GM21515 (cell line): ENCODE data around the gene CXXC1.
"Not testable (repeated sequence)": the region's sequence is repeated elsewhere in the genome, so short reads cannot be mapped to it uniquely, and the experiment has no call there.

Experiments
- ATAC-seq: cut with Tn5 transposase; IDR thresholded peaks from one replicate; pipeline ENCODE4 v1.9.1; 2021; ENCODE audit not compliant: unreplicated experiment

The CXXC1 gene

DNA sequence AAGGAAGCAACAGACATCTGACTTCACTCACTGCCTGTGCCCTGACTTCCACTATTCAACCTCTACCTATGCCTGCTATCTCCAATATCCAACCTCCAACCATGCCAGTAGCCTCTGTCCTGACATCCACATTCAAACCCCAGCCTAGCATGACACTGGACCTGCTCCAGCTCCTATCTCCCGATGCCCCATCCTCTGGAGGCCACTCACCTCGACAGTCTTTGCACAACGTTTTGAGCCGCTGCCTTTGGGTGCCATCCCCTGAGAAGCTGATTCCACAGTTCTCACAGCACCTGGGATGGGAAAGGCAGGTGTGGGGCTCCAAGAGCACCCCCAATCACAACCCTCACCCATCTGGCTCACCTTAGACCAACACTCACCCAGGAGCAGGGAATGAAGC is 11.0 kb downstream of the CXXC1 start:
- no peak for ATAC-seq

DNA sequence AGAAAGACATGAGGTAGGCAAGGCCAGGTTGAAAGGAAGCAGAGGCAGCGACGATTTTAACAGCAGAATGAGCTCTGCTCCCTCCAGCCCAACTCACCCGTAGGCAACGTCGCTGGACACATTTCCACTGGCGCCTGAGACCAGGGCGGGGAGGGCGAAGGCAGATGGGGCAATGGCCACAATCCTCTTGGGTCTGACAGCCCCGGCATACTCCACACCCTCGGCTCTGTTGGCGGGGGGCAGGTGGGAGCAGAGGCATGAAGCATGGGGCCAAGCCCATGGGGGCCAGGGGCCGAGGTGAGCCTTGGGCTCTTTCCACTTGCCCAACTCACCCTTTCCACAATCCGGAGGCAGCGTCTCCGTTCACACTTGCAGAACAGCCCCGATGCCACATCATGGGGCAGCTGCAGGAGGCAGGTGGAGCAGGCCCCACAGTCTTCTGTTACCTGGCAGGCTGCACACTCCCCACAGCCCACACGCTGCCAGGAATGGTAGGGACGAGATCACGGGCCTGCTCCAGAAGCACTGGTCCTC is 11.9 kb downstream of the CXXC1 start:
- ATAC-seq, result no peak

DNA sequence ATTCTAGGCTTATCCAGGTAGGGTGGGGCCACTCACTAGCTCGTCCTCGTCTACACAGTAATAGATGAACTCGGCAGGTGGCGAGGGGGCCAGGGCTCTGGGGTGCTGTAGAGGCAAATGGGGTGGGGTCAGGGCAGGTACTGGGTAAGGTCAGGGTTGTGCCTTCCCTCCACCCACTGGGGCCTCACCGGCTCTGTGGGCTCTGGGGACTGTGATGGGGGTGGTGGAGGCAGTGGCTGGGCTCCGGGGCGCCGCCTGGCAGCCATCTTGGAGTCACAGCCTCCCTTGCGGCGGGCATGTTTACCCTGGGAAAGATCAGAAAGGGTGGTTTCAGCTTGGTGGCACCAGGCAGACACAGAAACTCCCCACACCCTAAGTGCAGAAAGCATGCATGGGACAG is 12.6 kb downstream of the CXXC1 start:
- ATAC-seq, result no peak

DNA sequence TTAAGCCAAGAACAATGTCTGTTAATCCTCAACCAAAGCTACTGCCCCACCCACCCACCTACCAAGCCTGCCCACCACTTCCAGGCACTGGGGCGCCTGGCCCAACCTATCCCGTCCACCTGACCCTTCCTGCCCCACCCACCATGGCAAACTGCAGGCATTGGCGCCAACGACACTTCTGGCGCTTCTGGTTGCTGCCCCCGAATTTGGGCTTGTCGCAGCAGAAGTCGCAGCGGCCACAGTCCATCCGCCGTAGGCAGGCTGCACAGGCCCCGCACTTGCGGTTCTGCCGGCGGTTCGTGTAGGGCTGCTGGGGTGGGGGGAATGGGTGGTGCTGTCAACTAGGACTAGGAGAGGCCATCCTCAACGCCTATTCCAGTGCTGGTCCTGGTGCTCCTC is 13.4 kb downstream of the CXXC1 start:
- ATAC-seq, result no peak

DNA sequence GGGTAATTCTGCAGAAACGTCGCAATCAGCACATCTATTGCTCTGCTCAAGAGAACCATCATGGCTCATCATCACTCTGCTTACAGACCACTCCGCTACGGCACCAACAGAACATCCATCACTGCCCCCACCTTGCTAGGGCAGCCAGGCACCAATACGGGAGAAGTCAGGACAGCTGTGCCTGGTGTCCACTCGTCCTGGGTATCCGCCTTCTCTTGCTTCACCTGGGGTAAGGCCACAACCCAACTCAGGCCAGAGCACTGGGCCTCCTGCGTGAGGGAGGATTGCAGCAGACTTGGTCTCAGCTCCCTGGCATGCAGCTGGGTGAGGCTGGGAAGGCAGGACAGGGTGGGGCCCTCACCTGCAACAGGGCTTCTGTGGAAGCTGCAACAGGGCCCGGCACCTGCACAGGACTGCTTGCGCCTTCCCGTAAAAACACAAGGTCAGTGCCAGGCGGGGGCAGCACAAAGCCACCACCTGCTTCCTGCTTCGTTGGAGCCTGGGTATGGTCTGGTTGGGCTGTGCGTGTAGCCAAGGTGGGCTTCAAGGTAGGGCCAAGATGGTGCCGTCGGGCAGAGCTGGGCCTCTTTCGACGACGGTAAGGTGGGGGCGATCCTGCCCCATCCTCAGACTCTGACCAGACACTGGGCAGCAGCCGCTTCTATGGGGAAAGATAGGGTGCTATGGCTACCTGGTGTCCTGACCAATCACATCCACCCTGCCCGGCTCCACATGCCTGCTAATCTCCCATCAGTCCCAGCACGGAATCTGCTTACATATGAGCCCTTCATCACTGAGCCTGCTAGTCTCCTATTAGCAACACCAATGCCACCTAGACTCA is 14.1 kb downstream of the CXXC1 start:
- no peak for ATAC-seq

DNA sequence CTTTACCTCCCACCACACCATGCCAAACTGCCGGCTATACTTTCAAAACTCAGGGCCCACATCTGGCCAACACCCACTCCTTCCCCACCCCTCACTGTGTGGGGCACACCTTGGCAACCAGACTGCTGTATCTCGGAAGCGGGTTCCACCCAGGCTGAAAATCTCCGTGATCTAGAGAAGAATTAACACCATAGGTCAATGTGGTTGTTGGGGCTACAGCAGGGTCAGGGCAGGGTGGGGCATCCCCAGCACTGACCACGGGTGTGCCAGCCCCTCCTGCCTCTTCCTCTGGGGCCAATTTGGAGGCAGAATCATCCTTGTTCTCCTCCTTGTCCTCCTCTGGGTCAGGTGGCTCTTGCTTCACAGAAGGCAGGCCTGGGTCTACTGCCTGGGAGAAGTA is 14.9 kb downstream of the CXXC1 start:
- ATAC-seq, result no peak

DNA sequence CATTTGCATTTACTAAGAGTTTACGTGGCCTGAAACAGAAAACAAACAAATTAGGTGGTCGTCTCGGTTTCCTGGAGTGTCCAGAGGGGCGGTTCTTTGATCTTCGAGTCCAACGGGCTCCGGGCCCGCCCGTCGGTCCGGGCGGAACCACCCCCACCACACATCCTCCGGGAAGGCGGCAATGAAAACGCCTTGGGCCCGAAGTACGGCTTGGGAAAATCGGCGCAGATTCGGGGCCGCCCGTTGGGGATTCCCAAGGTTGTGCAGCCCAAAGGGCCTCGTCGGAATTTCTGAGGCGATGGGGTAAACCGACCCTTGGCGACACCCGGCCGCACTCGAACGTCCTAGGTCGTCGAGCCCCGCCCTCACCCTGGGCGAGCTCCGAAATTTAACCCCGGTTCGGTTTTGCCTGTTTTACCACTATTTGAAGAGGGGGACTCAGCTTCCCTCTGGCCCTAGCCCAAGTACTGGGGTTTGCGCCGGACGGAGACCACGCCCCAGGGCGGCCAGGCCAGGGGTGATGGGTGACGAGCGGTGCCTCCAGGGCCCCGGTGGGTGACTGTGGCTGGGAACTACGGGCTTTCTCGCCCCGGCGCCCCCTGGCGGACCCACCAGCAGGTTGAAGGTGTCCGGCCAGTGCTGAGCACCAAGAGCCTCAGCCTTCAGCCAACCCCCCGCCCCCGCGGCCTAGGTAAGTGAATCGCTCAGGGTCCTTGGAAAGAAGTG is 19.3 kb downstream of the CXXC1 start:
- ATAC-seq, result peak; percentile 74

DNA sequence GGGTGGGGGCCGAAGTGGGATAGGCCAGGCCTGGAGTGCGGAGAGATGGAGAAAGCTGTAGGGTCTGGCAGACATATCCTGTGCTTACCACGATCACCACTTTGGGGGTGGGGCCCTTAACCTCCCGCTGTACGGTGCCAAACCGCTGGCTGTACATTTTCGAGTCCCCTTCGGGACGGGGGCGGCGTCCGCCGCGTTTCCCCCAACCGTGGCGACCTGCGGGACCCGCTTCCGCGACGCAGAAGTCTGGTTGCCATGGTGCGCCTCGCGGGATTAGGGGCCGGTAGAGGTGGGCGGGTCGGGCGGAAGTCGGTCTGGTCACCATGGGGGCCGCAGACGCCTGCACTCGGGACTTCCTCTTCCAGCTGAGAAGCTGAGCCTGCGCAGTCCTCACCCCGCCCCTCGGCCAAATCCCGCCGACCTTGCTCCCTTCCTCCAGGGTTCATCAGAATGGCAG is 21.2 kb downstream of the CXXC1 start, which contains the start of gene CFAP53:
TSS of gene CFAP53 (minus strand) at position 248 of the 457 bp plus-strand sequence. CDS start at position 157, 91 bp downstream.
- ATAC-seq, result peak; percentile 75

DNA sequence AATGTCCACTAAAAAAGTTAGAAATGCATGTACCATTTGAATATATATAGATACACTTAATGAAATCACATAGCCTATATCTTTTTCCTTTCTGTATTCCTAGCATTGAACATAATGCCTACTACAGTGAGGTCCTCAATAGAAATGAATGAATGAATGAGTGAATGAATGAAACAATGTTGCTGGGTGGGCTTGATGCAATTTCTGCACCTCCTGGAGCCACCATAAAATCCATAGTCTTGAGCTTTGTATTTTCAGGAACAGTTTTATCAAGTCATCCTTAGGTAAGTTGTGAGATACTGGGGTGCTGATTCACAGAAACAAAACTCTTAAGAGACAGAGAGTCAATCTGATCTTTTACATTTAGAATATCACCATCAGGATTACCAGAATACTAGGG is 24.5 kb downstream of the CXXC1 start:
- no peak for ATAC-seq

DNA sequence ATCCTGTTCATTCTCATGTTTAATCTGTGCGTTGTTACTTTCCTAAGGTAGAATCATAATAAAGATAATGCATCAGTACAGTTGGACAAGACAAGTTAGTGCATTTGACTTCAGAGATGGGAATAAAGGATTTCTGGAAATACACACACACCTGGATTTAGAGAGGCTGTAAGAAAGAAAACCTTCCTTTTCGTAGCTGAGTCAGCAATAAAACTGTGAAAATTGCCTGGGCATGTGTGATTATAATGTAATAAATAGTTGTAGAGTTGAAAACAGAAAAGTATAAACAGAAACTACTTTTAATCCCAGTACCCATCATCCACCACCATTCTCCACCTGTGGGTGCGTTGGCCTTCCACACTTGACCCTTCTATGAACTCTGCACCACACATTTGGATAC is 36.6 kb downstream of the CXXC1 start:
- ATAC-seq, result no peak

DNA sequence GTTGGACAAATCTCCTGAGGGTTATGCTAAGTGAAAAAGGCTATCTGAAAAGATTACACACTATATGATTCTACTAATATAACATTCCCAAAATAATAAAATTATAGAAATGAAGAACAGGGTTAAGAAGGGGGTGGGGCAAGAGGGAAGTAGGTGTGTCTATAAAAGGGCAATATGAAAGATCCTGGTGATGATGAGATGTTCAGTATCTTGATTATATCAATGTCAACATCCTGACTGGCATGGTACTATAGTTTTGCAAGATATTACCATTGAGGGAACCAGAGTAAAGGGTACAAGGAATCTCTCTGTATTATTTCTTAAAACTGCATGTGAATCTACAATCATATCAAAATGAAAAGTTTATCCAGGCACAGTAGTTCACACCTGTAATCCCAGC is 37.9 kb downstream of the CXXC1 start:
- ATAC-seq, result no peak

DNA sequence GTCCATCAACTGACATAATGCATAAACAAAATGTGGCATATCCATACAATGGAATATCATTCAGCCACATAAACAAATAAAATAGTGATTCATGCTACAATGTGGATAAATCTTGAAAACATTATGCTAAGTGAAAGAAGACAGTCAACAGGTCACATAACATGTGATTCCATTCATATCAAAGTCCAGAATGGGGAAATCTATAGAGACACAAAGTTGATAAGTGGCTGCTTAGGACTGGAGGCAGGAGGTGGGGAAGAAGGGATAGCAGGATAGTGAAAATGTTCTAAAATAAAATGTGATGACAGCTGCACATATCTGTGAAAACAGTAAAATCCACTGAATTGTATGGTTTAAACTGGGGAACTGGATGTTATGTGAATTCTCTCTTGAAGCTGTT is 39.9 kb downstream of the CXXC1 start:
- ATAC-seq, result no peak

DNA sequence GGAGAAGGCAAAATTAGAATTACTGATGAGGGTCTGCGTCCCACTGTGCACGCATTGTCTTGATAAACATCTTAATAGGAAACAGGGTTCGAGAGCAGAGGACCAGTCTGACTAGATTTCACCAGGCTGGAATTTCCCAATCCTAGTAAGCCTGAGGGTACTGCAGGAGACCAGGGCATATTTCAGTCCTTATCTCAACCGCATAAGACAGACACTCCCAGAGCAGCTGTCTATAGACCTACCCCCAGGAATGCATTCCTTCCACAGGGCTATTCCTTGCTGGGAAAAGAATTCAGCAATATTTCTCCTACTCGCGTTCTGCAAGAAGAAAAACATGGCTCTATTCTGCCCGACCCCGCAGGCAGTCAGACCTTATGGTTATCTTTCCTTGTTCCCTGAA is 45.7 kb downstream of the CXXC1 start:
- not testable (repeated sequence) for ATAC-seq

DNA sequence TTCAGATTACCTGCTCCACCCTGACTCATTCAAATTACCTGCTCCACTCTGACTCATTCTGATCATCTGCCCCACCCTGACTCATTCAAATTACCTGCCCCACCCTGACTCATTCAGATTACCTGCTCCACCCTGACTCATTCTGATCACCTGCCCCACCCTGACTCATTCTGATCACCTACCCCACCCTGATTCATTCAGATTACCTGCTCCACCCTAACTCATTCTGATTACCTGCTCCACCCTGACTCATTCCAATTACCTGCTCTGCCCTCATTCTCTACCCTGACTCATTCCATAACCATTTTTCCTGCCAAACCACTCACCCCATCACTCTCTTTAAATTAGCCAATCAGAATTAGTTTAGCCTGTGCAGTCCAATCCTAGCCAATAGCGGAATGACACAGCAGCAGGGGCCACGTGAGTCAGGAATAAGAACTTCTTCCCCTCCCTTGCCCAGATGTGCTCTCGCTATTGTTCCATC is 47.4 kb downstream of the CXXC1 start:
- ATAC-seq, result no peak

DNA sequence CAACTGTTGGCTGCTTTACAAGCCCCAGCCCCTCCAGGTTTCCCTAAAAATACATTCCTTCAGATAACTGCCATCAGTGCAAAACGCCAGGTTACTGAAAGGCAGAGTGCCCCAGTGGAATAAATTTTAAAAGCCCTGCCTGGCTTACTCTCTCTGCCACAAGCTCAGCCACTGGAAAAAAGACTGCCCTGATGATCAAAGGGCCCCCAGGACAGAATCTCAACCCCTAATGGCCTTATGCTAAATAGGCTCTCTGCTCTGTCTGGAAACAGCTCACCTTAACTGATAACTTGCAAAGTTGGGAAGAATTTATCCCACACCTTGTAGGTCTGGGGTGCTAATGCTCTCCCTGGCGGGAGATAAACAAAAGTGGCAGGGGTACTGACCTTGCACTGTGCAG is 55.1 kb downstream of the CXXC1 start:
- no peak for ATAC-seq
